HG02588 (cell line): ENCODE results near the gene NSG1.

Experiments used
- ATAC-seq: cut with Tn5 transposase; IDR thresholded peaks from one replicate; pipeline ENCODE4 v1.9.1; 2021; ENCODE audit warnings: mild to moderate bottlenecking, moderate library complexity; ENCODE audit not compliant: unreplicated experiment

The NSG1 gene

DNA sequence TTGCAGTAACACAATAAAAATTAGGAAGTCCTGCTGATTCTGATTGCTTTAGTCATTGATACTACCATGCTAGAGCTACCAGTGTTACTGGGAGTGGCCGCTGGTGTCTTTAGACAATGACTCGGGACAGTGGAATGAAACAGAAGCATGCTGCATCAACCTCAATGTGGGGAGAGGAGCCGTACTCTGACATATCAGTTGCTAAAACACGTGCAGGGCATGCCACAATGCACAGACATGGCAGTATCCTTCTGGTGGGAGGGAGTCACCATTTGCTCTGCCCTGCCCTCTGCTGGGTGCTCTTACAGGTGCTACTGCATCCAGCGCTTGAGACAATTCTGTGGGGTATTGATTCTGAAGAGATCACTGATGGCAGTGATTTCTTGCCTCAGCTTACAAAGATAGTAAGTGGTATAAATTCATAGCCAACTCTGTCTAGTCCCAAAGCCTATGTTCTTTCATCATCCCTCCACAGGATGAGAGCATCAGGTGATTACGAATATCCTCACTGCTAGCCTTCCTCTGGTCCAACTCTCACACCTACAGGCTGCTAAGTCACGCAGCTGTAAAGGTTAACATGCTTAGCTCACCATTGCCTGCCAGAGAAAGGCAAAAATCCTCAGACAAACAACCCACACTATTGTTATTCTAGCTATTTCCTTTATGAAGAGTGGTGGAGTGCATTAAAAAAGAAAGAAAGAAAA is 43.7 kb downstream of the NSG1 start:
- peak; percentile 60 for ATAC-seq

DNA sequence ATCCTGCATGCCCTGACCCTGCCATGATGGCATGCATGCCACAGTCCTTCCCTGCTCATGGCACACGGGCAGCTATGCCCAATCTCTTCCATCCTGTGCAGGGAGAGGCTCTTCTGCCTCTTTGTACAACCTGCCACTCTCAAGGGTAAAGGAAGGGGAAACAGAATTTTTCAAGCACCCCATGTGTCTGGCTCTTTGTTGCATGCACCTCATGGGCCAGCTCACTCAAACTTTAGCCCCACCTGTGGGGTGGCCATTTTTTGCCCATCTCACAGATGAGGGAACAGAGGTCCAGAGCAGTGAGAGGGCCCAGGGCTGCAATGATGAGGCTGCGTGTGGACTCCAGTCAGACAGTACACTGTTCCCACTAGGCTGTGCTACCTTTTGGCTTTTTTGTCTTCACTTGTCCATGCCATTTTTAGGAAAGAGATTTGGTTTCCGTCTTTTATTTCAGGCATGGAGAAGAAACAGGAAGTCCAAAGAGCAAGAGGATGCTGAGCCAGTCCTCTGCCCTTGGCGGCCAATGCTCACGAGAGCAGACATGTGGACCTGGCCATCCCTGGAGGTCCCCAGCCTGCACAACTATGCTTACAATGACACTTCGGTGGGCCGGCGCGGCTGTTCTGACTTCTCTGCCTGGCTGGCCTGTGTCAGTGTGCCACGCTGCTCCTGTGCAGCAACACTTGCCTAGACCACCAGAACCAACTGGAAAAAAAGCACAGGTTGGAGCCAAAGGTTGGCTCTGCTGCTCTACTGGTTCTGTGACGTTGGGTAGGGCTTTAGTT is 45.6 kb downstream of the NSG1 start:
- ATAC-seq = no peak

DNA sequence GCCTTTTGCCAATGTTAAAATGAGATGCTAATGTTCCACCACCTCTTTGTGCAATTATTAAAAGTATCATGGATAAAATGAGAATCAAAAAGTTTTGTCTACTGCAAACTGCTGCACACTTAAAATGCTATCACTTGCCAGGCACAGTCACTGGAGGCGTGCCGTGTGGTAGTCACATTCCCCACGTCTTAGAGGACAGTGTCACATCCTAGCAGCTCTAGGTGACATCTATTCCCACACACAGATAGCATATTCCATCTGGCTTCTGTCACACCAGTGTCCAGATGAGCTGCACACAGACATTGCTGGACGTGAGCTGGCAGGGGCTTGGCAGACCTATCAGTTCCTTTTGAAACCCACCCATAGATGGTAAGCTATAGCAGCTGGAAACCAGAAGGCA is 47.0 kb downstream of the NSG1 start:
- ATAC-seq = no peak

DNA sequence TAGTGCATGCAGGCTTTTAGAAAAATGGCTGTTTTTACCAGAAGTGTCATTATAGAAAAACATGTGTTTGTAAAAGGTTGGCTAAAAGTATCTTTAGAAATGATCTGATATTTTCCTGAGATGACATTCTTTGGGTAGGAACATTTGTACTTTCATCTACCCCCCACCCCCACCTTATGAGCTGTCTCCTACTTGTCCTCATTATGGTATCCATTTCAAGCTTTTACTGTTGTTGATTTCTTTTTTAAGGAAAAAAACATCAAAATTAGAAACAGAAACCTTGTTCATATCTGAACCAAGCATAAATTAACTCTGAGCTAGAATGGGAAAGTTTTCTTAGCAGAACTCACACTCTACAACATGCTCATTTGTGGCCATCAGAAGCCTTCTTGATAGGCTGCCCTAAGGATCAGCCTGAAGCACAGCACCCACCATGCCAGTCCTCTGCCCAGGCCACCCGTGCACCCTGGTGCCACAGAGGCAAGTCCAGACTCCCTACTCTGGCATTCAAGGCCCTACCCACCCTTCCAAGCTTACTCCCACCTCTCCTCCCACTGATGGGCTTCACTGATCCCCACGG is 49.4 kb downstream of the NSG1 start:
- no peak for ATAC-seq

DNA sequence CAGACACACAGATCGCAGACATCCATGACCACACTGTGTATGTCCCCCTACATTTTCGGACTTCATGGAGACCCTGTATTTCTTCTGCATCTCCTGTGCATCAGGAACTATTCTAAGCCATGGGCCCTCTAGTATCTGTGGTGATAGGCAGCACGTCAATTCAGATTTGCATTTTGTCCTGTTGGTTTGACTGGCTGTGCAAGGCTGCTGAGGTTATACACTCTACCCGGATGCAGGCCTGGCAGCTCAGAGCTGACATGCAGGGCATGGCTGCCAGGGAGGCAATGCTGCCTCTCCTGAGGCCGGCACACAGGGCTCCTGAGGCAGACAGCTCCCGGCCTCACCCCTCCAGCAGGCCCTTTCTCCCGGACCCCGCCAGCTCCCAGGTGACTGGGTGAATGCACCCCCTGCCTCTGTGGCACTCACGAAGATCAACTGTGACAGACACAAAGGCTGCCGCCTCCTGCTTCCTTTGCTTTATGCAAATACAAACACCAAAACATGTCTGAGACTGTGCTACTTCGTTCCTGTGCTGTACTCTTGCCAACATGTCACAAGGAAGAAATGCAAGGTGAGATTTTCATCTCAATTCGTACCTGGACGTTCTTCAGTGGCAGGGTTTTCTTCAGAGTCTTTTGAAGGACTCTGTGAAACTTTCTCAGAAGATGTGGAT is 51.0 kb downstream of the NSG1 start:
- ATAC-seq = no peak

- ATAC-seq = no peak
Measured at GRCh38 chr4:4438891-4439290, 52.0 kb downstream of the NSG1 start.

- no peak for ATAC-seq
Measured at GRCh38 chr4:4439782-4440181, 52.9 kb downstream of the NSG1 start.

DNA sequence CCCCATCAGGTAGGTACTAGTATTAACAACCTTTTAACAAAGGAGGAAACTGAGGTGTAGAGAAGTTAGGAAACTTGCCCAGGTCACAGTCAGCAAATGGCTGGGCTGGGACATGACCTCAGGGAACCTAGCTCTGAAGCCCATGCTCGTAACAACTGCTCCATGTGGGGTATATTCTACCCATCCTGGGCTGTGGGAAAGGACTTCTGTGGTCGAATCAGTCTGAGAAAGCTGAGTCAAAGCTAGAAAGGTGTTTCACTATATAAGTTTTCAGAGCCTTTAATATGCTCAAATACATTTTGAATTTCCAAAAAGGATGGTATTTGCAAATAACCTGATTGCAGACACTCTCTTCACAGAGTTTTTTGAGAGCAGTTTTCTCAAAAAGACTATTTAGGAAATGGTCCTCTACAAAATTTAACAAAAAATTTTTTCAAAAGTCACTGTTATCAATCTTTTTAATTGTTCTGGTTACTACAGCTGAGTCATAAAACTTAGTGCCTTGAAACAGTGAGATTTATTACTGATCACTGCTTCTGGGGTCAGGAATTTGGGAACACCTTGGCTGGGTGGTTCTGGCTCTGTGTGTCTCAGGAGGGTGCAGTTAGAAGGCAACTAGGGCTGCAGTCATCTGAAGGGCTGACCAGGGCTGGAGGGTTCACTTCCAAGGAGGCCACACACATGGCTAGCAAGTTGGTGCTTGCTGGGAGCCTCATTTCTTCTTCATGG is 53.6 kb downstream of the NSG1 start:
- no peak for ATAC-seq

DNA sequence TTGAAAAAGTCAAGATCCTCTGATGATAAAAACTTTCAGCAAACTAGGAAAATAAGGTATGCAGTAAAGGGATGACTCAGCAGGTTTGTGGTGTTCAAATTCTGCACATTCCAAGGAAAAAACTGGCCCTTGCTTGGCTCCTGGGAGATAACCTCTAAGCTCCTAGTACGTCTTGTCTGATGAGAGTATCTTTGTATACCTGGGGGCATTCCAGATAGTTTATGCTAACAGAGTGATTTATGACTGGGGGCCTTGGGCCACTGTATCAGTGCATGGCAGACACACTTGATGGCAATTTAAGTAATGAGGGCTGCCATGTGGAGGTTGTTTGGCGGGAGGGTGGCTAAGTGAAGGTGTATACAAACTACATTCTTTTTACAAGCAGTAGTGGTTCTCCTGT is 56.9 kb downstream of the NSG1 start:
- no peak for ATAC-seq

- no peak for ATAC-seq
Measured at GRCh38 chr4:4446434-4446833, 59.5 kb downstream of the NSG1 start.

- ATAC-seq = peak; percentile 94
Measured at GRCh38 chr4:4455210-4455865, 68.4 kb downstream of the NSG1 start.

DNA sequence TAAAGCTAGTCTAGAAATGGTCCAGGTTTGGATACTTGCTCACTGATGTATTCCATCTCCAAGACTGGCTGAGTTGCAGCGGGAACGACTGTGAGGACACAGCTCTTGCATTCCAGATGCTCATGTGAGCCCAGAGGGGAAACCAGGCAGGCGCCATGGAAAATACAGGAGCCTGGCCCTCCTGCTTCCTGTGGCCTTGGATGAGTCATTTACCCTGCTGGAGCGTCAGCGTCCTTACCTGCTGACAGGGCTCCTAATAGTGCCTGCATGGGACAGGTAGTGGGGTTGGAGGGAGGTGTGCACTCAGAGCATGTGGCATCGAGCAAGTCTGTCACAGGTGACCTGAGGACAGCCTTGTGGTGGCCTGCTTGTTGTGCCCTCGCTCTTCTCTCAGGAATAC is 69.4 kb downstream of the NSG1 start:
- ATAC-seq = no peak

GRCh38 chr4:4456816-4457578 is 70.1 kb downstream of the NSG1 start:
- ATAC-seq = no peak

DNA sequence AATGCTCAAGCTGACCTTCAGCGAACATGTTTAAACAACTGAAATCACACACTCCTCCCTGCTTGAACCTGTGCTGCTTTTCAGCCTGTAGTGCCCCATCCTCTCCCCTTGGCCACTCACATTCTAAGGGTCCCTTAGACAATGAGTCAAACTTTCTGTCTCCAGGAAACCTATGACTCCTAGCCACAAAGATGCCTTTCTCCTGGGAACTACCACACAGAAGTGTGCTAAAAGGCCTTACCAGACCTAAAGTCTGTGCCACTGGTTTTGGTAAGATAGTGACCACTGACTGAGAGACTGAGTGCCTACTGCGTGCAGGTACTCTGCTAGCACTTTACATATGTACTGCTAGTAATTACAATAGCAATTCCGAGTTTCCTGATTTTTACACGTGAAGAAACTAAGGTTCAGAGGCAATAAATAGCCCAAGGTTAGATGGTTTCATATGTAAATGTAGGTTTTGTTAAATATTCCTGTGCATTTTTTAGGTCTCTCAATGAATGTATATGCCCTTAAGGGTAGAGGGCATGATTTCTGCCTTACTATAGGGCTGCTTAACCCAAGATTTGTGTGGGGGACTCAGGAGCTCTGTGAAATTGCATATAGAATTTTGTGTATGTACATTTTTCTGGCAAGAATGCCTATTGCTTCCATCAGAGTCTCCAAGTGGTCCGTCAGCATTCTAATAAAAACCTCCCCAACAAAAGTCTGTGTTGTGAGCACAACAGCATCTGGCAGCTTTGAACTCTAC is 71.1 kb downstream of the NSG1 start:
- ATAC-seq = no peak

DNA sequence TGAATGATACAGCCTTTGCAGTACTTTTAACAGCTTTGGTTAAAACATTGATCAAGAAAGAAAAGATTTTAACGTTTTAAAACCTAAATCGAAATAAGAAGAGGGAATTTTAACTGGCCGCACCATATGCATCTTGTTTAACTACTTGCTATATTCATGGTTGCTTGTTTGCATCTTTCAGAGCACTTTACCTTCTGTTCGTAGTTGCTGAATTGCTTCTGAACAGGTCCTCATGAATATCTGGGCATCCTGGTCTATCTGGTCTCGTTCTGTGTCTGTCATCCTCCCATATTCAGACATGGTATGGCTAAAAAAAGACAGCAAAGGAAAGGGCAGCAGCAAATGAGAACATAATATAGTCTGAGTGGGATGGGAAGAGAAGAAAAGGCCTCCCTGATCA is 72.3 kb downstream of the NSG1 start:
- ATAC-seq = no peak

GRCh38 chr4:4460759-4461158 is 73.9 kb downstream of the NSG1 start:
- ATAC-seq = no peak

GRCh38 chr4:4461178-4461577 is 74.3 kb downstream of the NSG1 start:
- no peak for ATAC-seq

- no peak for ATAC-seq
Measured at GRCh38 chr4:4461850-4462249, 74.9 kb downstream of the NSG1 start.

DNA sequence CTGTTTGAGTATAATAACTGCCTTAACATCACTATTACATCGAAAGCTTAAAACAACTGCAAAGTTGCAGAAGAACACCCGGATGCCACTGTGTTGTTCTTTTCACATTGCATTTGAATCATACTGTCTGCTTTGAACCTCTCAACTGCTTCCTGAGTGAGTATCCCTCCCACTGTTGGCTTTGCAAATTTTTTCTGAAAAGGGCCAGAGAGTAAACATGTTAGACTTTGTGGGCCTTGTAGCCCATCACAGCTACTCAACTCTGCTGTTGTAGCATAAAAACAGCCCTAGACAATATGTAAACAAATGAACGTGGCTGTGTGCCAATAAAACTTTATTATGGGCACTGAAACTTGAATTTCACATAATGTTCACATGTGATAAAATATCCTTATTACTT is 76.1 kb downstream of the NSG1 start:
- ATAC-seq = no peak
